Measurements from ENCODE around the gene GDF9. TPM values are rescaled to one million over a fixed set of nuclear protein-coding genes. Genes with fewer than 3 reads are reported as not detected.
A peak's percentile ranks its signal among the peaks of the same experiment; 100 is the strongest.

GDF9 gene
- total RNA-seq, 4 donors from 2014 or later: 0.47 to 4.8 (median 0.90) TPM

GRCh38 chr5:132825834-132826391 lies 40.4 kb downstream of the GDF9 start:
- peak overlapping the region; percentile 44 for H3K4me3 ChIP-seq
- H3K4me1 ChIP-seq: peaks cover 32% of the 10 kb centered on the region
- H3K9me3 ChIP-seq: no peaks in the 10 kb centered on the region
- H3K27ac ChIP-seq: no peak overlapping the region
- DNase-seq (ENCODE audit: low spot score in 2 of 2): peak in 1 of 2 donors; percentile 70
- TF ChIP-seq, protein P1, sequence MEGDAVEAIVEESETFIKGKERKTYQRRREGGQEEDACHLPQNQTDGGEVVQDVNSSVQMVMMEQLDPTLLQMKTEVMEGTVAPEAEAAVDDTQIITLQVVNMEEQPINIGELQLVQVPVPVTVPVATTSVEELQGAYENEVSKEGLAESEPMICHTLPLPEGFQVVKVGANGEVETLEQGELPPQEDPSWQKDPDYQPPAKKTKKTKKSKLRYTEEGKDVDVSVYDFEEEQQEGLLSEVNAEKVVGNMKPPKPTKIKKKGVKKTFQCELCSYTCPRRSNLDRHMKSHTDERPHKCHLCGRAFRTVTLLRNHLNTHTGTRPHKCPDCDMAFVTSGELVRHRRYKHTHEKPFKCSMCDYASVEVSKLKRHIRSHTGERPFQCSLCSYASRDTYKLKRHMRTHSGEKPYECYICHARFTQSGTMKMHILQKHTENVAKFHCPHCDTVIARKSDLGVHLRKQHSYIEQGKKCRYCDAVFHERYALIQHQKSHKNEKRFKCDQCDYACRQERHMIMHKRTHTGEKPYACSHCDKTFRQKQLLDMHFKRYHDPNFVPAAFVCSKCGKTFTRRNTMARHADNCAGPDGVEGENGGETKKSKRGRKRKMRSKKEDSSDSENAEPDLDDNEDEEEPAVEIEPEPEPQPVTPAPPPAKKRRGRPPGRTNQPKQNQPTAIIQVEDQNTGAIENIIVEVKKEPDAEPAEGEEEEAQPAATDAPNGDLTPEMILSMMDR (IDR thresholded peaks at IDR 0.05): no peak
- no peak for TF ChIP-seq POLR2AphosphoS5 (IDR thresholded peaks at IDR 0.05)
- WGBS: 63% methylated on average over 26 of the region's 43 CpGs
- H3K36me3 ChIP-seq: no peaks in the 10 kb centered on the region
- H3K27me3 ChIP-seq: peaks cover 19% of the 10 kb centered on the region

DNA sequence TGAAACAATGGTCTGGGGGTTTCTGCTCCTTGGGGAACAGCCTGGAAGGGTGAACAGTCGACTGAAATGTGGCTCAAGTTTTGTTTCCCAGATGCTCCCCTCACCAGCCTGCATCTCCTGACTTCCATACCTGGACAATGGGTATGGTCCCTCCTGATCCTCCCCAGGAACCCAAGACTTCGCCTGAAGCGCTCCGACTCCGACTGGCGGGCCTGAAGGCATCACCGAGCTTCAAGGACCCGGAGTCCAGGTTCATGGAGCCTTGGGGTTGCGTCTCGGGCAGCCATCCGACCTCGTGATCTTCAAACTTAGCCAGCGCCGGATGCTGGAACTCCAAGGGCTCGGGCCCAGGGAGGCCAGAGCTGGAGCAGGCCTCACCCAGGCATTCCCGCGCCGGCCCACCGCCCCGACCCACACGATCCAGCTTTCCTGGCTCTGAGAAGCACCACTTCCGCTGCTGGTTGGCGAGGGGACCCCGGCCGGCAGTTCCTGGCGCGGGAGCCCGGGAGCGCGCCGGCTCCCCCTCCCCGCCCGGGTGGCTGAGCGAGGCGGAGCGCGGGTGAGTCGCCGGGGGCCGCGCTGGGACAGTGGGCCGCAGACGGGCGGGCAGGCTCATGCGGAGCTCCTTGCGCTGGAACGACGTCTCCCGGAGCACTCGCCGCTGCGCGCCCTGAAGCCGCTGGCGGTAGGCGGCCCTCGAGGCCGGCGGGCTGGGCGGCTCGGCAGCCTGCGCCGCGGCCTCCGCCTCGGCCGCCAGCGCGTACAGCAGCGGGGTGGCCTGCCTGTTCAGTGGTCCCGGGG lies 41.0 kb downstream of the GDF9 start:
- H3K4me1 ChIP-seq: peaks cover 27% of the 10 kb centered on the region
- TF ChIP-seq EP300 (IDR thresholded peaks at IDR 0.05) (no peak), POLR2A (IDR thresholded peaks at IDR 0.05) (no peak), POLR2AphosphoS5 (IDR thresholded peaks at IDR 0.05) (no peak)
- TF ChIP-seq, protein P1 (IDR thresholded peaks at IDR 0.05): no peak
- no peaks in the 10 kb centered on the region for H3K9me3 ChIP-seq
- peaks cover 15% of the 10 kb centered on the region for H3K27me3 ChIP-seq
- no peak overlapping the region for H3K27ac ChIP-seq
- 46% methylated on average over 15 of the region's 71 CpGs for WGBS
- H3K36me3 ChIP-seq: no peaks in the 10 kb centered on the region
- DNase-seq (ENCODE audit: low spot score in 2 of 2): peak in 1 of 2 donors; percentile 73
- H3K4me3 ChIP-seq: peak overlapping the region; percentile 44

DNA sequence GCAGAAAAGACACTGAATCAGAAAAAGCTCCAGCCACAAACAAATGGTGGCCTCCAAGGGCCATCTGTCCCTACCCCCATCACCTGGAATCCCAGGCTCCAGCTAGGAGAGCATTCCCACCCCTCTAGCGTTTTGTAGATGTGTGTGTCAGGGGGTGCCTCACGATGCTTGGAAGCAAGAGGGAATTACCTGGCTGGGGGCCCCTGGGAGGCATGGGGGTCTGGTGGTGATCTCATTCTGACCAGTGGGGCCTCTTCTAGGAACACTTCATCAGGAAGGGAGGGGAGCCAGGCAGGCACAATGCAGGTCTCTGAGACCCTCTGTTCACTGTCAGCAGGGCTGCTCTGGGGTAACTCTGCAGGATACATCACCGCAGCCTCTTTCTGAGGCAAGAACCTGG lies 41.8 kb downstream of the GDF9 start:
- 94% methylated on average over 3 of the region's 3 CpGs for WGBS
- H3K4me1 ChIP-seq: peaks cover 28% of the 10 kb centered on the region
- no peak for TF ChIP-seq POLR2A (IDR thresholded peaks at IDR 0.05)
- TF ChIP-seq, protein P1 (IDR thresholded peaks at IDR 0.05): no peak
- no peak for TF ChIP-seq EP300 (IDR thresholded peaks at IDR 0.05)
- no peak for TF ChIP-seq POLR2AphosphoS5 (IDR thresholded peaks at IDR 0.05)

DNA sequence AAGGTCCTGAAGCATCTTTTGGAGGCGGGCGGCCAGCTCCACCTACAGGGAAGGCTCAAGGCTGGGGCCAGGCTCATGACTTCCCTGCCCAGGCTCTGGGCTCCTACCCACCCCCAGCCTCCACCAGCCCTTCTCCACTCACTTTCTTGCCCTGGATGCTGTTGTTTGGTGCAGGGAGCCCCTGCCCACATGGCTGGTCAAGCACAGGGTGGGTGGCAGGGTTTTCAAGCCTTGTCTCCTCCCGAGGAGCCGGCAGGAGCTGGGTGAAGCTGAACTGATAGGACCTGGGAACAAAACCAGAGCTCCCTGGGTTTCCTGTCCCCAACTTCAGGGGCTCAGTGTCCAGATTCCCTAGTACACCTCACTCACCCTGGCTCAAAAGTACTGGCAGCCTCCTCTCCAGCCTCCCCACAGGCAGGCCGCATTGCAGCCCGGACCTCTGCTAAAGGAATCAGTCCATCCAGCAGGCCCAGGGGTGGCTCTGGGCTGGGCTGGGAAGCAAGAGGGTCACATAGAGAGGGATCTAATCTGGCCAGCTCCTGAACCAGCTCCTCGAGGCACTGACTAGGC lies 42.7 kb downstream of the GDF9 start:
- DNase-seq (ENCODE audit: low spot score in 2 of 2): peak in 1 of 2 donors; percentile 45
- H3K9me3 ChIP-seq: no peaks in the 10 kb centered on the region
- H3K27me3 ChIP-seq: peaks cover 15% of the 10 kb centered on the region
- 84% methylated on average over 4 of the region's 7 CpGs for WGBS
- H3K4me1 ChIP-seq: peaks cover 26% of the 10 kb centered on the region
- TF ChIP-seq POLR2AphosphoS5 (IDR thresholded peaks at IDR 0.05) (no peak), EP300 (IDR thresholded peaks at IDR 0.05) (no peak), POLR2A (IDR thresholded peaks at IDR 0.05) (no peak)
- TF ChIP-seq, protein P1 (IDR thresholded peaks at IDR 0.05): no peak
- no peak overlapping the region for H3K27ac ChIP-seq
- no peaks in the 10 kb centered on the region for H3K36me3 ChIP-seq
- H3K4me3 ChIP-seq: no peak overlapping the region

More for the DNA sequence above, 41.8 kb downstream of the GDF9 start:
- no peaks in the 10 kb centered on the region for H3K36me3 ChIP-seq
- H3K27ac ChIP-seq: no peak overlapping the region
- peak in 1 of 2 donors; percentile 50 for DNase-seq (ENCODE audit: low spot score in 2 of 2)
- H3K27me3 ChIP-seq: peaks cover 15% of the 10 kb centered on the region
- H3K9me3 ChIP-seq: no peaks in the 10 kb centered on the region
- H3K4me3 ChIP-seq: no peak overlapping the region
